Activated CD4-positive, CD25-positive, alpha-beta regulatory T cell treated with anti-CD3 and anti-CD28 coated beads, Interleukin-2, amount 50 U/mL, for 72 hours (primary cell): ENCODE results near the gene NCOR1.

Source experiments
- DNase-seq: peaks from one replicate; pipeline ENCODE4 v3.0.0; 2021

NCOR1 gene

DNA sequence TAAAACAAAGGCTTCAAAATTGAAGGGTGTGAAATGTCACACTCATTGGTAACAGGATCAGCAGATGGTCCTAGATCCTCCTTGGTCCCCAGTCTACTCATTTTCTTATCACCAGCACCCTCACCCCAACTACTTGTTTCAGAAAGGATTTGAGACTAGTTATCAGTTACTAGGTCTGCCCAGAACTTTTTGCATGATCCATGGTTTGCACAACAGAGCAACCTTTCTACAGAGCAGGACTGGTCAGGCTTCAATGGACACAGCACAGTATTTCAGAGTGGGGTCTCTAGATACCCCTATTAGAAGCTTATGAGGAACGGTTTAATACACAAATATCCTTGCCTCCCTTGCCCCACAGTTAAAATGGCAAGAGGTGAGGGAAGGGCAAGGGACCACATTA lies 190.1 kb downstream of the NCOR1 start:
- DNase-seq, result no peak

DNA sequence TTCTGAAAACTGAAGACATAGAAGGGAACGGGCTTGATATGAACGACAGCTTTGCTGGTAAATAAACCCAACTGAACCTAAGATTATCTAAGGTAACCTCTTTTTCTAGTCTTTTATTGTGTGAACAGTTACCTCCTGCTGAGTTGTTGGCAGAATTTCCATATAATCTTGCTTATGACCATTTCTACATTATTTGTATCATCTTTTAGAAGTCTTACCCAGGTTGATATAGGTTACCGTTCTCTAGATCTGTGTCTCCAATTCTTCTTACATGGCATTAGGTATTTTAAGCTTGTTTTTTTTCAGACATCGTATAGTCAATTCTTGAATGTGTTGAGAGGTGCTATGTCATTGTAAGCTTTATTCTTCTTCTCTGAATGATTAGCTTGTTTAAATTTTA lies 191.5 kb downstream of the NCOR1 start:
- no peak for DNase-seq

- no peak for DNase-seq
Measured at GRCh38 chr17:16019347-16019746, 196.0 kb downstream of the NCOR1 start.

DNA sequence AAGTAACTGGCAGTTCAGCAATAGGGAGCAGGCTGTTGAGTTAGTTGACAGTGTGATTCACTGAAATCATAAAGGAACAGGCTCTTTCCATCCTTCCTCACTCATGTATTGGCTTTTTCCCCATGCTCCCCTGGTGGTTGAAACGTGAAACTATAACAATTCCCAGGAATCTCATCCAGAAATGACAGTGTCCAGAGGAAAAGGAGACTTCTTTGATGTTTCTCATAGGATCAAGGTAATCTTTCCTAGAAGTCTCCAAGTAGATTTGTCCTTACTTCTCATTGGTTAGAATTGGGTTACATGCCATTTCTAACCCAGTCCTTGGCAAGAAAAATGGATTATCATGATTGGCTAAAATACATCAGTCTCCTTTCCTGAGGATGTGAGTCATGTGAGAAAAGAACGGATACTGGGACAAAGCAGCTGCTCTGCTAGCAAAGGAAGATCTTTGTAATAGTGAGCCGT lies 201.4 kb downstream of the NCOR1 start:
- no peak for DNase-seq

DNA sequence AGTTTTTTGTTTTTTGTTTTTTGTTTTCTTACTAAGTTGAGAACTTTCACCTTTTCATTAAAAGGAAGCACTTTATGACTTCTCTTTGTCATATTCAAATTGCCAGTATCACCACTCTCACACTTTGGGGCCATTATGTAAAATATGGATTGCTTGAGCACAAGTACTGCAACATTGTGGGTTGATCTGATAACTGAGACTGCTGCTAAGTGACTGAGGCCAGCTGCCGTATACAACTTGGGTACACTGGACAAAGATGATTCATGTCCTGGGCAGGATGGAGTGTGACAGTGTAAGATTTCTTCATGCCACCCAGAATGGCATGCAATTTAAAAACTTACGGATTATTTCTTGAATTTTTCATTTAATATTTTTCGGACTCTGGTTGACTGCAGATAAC lies 207.9 kb downstream of the NCOR1 start:
- no peak for DNase-seq

DNA sequence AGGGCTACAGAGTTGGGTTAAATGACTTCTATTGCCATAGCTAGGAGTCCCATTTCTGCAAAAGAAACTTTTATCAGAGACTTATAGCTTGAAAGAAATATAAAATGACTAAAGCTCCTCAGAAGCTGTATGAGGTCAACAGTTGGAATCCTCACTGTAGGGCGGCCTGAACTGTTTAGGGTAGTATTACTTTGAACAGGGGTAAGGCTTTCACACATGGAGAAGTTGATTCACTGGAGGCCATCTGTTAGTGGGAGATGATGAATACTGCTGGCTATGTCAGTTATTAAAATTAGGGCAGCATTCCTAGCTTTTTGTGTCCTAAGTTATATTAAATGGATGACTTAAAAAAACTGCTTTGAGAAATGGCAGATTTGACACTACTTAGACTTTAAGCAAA lies 209.7 kb downstream of the NCOR1 start:
- DNase-seq, result no peak

- DNase-seq, result no peak
Measured at GRCh38 chr17:16003841-16004240, 211.5 kb downstream of the NCOR1 start.

DNA sequence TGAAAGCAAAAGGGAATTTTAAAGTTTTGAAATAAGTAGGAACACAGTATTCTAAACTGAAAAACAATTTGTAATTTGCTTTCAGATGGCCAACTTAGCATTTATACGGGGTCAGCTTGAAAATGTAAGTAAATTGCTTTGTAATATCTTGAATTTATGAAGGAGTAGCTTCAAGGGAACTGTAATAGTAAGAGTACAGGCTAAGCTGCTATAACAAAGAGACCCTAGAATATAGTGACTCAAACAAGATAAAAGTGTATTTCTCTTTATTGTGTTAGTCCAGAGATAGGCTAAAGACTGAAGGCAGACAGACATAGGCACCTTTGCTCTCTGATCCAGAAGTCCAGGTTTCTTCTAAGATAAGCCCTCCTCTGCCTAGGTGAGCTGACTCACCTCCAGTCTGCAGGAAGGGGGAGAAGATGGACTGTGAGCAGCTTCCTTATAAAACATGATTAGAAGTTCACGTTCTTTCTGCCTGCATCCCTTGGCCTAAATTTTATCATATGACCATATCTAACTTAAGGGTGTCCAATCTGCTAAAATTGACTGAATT lies 212.6 kb downstream of the NCOR1 start:
- no peak for DNase-seq

DNA sequence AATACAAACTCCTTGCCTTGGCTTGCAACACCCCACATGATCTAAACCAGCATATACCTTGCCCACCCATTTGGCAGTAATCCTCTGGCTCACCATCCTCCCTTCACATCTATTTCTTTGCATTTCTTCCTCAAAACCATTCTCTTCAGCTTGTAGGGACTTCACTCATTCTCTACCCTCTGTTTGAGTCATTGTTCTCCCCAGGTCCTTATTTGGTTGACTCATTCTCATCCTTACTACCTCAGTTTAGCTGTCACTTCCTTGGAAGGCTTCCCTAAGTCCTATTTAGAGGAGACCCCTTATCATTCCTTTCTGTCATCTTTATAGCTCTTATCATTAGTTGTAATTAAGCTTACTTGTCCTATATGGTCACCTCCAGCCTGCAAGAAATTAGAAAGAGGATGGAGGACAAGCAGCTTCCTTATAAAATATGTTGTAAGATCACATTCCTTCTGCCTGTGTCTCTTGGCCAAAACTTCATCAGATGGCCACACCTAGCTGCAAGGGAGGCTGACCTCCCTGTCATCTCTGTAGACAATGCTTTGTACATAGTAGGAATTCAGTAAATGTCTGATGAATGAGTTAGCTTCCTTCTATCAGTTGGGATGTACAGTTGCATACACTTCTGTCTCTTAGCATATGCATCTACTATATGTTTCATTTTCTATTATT lies 214.0 kb downstream of the NCOR1 start:
- no peak for DNase-seq

- DNase-seq, result no peak
Measured at GRCh38 chr17:15999974-16000827, 215.1 kb downstream of the NCOR1 start.

GRCh38 chr17:15999141-15999973 lies 216.0 kb downstream of the NCOR1 start, which contains the start of the genes TTC19 and ZSWIM7:
Gene TTC19, plus strand, starts transcription at chr17:15999824. Its CDS starts 25 bp downstream, at chr17:15999849.
Gene ZSWIM7, minus strand, starts transcription at chr17:15999704. Its CDS starts 110 bp downstream, at chr17:15999594.
- DNase-seq, result peak; percentile 96

DNA sequence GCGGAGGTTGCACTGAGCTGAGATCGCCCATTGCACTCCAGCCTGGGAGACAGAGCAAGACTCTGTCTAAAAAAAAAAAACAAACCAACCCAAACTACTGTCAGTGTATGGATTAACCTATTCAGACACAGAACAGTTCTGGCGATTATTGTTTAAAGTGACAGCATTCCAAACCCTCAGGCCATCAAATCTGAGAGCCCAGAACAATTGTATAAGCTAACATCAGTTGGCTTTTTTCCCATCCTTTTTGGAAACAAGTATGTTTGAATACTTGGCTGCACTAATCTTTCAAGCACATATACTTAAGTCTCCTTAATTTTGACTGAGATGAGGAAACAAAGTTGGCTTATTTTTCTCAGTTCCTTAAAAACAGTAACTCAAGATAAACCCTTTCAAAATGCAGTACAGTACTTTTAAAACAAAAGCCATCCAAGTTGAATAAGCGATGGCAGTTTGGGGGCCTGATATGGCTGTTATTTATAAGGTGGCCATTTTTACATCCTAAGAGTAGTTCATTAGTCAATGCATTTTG lies 217.2 kb downstream of the NCOR1 start:
- no peak for DNase-seq

DNA sequence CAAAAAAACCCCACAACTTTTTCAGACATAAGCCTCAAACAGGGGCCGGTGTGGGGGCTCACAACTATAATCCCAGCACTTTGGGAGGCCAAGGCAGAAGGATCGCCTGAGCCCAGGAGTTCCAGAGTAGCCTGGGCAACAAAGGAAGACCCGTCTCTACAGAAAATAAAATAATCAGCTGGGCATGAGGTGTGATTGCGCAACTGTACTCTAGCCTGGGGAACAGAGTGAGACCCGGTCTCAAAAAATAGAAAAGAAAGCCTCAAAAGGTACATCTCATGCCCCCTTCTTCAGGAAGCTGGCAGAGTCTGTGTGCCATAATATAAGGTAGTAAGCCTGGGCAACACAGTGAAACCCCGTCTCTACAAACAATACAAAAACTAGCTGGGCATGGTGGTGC lies 219.0 kb downstream of the NCOR1 start:
- DNase-seq, result no peak

- DNase-seq, result no peak
Measured at GRCh38 chr17:15981646-15982580, 233.4 kb downstream of the NCOR1 start.

GRCh38 chr17:15981208-15981607 lies 234.1 kb downstream of the NCOR1 start:
- no peak for DNase-seq
